Loucy (cell line): ENCODE measurements around the gene ETS1.

Source experiments
- CTCF ChIP-seq: fragments of 200-600 bp; sonication (generic); conservative IDR thresholded peaks from 2 replicates; pipeline ENCODE4 v1.5.1; 2014; ENCODE audit warnings: mild to moderate bottlenecking, antibody characterized with exemption, low read length
- EZH2phosphoT487 ChIP-seq: fragments of 200-600 bp; IDR thresholded peaks from 2 replicates; pipeline ENCODE4 v1.6.1; 2018; ENCODE audit warnings: antibody characterized with exemption, mild to moderate bottlenecking, moderate library complexity, borderline replicate concordance

DNA sequence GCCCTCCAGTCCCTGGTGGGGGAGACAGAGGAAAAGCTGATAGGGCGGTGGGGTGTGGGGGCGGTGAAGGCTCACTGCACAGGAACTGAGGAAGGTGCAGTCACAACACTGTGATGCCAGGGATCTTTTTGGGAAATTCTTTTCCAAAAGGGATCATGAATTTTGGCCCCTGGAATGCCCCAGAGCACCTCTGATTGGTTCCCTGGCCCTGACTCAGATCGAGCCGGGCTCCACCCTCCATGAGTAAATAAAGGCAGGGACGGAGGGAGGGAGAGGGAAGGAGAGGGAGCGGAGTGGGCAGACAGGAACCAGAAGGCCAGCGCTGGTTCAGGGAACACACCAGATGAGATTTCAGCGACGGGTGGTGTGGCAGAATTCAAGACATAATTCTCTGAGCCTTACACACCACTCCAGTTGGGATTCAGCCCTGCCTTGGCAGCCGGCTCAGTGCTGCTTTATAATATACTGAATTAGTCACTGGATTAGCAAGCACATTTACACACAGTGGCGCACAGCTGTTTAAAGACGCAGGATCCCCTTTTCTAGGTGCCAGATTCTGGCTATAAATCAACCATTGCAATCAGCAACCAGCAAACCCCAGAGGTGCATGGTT, 80.3 kb downstream of the ETS1 start:
- no peak for TF ChIP-seq CTCF
- TF ChIP-seq EZH2phosphoT487 = no peak
